Left cardiac atrium (tissue), 4 donors: ENCODE data around the gene EPHA4. TPM values are rescaled to one million over a fixed set of nuclear protein-coding genes. Genes with fewer than 3 reads are reported as not detected.

ENCODE experiments used
- ATAC-seq, 2 donors: fragments of 200-7000 bp; cut with Tn5 transposase; one replicate each; pipeline ENCODE4 v1.9.1; 2020; ENCODE audit warnings: mild to moderate bottlenecking in 2 of 2, moderate library complexity in 2 of 2
- DNase-seq: peaks from one replicate; pipeline ENCODE4 v3.0.0-alpha.2; 2020
- intact Hi-C, 2 donors: fragments of 100-400 bp; cut with DNase I; formaldehyde crosslinking; loops; one replicate each; pipeline versions ENCODE4 v1.14.1 to v1.15.1; 2022 to 2023
- long read RNA-seq: library from polyadenylated mRNA; unstranded; transcript quantifications from one replicate; pipeline ENCODE4 v2.0.0, GENCODE V29; 2021
- total RNA-seq, 2 donors: library from RNA; stranded (reverse); fragmentation: NEBNext Ultra II Directional; extraction: Animal tissue kit (Norgen Biotek cat#: 25700); gene quantifications; one replicate each; pipeline ENCODE4 v1.2.1, GENCODE V29; 2021
- donor health status: DM: no; HTN: yes; CAD: no.
- donor health status: DM: no; HTN: yes; CAD: no; lungs with severe emphysema.
- donor health status: DM: yes; HTN: yes; CAD: no.
- donor health status: Dilated cardiomyopathy.

Gene EPHA4
- 10 to 100 TPM; 55.8 to 84.1 TPM for total RNA-seq
- long read RNA-seq, full-length matches to known transcripts: 5 of 23 reads
- long read RNA-seq, partial matches to known transcripts: 14 of 23 reads
- long read RNA-seq, other reads (novel, unspliced or antisense): 4 of 23 reads

- intact Hi-C loops: loop anchor here (2.0 to 10.0 kb wide), 9 partner anchors 45 to 1835 kb away; no protein-coding TSS in a partner anchor
- peak; percentile 91 for DNase-seq
- ATAC-seq: peak; percentile 93 to 96
These were observed at the start of gene EPHA4 for GRCh38 chr2:221572219-221572820. Gene EPHA4 (minus strand): TSS chr2:221572304. CDS start chr2:221572248, 56 bp downstream.

DNA sequence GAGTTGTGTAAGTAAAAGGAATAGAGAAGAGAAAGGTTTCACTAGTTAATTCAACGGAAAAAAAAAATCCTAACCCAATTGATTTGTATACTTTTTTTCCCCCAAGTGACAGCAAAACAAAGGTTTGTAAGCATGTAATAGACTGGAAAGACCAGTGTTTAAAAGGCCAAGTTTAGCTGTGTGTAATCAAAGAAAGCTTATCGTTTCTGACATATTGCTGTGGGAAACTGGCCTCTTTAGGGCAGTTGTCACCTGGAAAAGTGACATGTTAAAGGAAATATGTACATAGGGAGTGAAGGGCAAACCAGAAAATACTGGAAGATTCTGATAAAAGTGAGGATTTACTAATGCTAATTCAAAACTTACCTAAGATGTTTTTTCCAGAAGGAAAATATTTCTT, 45.9 kb upstream of the EPHA4 start:
- DNase-seq (no peak), ATAC-seq (no peak)
- intact Hi-C loops: no loop called here

DNA sequence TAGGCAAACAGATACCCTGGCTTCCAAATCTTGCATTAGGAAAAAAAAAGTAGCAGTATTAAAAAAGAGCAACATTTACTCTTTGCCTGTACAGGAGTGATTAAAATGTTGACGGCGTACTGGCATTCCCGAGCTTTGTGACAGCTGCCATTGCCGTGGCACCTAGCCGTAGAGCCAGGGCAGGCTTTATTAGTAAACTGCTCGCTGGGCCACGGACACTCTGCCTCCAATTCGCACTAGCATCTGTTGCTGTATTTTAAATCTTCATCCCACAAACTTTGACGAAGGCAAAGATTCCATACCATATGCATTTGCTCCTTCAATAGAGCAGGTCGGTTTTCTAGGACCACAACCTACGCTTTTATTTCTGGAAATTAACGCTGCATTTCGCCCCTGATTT, 44.5 kb upstream of the EPHA4 start:
- no peak for DNase-seq
- intact Hi-C loops: no loop called here
- no peak for ATAC-seq

GRCh38 chr2:221614274-221614673, 42.2 kb upstream of the EPHA4 start:
- intact Hi-C loops: no loop called here
- DNase-seq (no peak), ATAC-seq (no peak)

DNA sequence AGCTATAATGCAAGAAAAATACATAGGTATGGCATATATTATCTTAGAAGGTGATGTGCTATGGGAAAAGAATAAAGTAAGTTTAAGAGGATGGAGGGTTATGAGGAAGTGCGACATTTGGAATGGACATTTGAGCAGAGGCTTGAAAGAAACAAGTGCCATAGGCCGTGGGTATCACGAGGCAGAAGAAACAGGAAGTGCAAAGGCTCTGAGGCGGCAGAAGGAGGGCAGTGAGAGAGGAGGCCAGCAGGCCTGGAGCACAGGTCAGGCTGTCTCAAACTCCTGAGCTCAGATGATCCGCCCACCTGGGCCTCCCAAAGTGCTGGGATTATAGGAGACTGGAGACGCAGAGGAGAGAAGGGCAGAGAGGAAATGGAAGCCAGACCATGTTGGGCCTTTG, 40.7 kb upstream of the EPHA4 start:
- intact Hi-C loops: no loop called here
- no peak for DNase-seq
- no peak for ATAC-seq

DNA sequence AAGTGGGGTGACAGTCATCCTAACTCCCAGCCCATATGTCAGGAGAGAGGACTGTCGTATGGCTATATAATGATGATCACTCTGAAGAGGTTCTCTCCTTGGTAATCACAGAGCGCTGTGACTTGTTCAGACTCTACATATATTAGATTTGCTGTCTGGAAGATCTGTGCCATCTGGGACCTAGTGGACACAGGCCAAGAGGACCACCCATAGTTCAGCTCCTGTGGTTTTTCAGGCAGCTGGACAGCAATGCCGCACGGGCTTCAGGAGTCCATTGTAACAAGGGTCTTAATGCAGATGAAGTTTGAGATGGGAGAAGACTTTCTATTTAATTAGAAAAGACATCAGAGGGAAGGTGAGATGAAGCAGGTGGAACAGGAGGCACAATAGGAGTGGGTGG, 40.1 kb upstream of the EPHA4 start:
- intact Hi-C loops: no loop called here
- no peak for ATAC-seq
- DNase-seq: no peak

GRCh38 chr2:221610675-221611074, 38.6 kb upstream of the EPHA4 start:
- DNase-seq: no peak
- peak in 1 of 2 donors; percentile 21 for ATAC-seq
- intact Hi-C loops: no loop called here

DNA sequence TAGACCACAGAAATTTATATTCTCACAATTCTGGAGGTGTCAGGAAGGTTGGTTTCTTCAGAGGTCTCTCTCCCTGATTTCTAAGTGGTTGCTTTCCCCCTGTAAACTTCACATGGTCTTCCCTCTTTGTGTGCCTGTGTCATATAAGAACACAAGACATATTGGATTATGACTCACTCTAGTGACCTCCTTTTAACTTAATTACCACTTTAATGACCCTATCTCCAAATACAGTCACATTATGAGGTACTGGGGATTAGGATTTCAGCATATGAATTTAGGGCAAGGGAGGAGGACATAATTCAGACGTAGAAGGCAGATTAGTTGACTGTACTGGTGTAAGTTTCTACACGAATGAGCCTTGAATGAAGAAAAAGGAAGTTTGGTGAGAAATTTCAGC, 38.2 kb upstream of the EPHA4 start:
- ATAC-seq (no peak), DNase-seq (no peak)
- intact Hi-C loops: no loop called here

DNA sequence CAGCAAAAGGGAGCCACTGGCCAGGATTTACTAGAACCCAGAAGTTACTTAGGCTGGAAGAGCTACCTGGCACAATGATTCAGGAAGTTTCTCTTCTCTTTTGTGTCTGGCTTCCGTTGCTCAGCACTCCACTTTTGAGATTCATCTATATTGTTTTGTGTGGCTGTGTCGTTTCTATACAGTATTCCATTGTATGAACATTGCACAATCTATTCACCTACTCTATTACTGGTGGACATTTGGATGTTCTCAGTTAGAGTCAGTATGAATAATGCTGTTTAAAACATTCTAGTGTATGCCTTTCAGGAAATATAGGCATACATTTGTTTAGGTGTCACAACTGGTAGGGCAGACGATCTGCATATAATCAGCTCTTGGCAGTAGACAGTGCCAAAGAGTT, 36.3 kb upstream of the EPHA4 start:
- ATAC-seq: no peak
- intact Hi-C loops: no loop called here
- no peak for DNase-seq

- intact Hi-C loops: no loop called here
- DNase-seq (no peak), ATAC-seq (no peak)
These were observed 34.3 kb upstream of the EPHA4 start for GRCh38 chr2:221606424-221606823.

DNA sequence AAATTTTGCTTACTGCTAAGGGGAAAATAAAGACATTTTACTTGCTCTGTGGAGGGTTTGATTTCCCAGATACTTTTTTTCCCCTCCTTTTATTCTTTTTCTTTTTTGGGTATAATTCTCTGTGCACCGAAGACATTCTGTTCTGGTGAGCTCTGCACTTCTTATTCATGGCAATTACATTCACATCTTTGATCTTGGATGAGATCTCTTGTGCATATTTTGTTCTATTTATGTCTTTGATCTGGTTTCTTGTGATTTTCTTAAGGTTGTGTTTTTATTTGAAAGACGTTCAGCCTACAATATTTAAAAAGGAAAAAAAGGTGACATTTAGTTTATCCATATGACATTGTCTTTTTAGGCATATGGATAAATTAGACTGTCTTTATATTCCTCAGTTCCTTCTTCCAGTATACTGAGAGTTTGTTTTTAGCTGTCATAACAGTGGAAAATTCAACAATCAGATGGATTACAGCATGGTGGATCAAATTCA, 33.7 kb upstream of the EPHA4 start:
- DNase-seq (no peak), ATAC-seq (no peak)
- intact Hi-C loops: no loop called here

- intact Hi-C loops: no loop called here
- ATAC-seq: no peak
- no peak for DNase-seq
These were observed 30.8 kb upstream of the EPHA4 start for GRCh38 chr2:221602938-221603337.

GRCh38 chr2:221601376-221601775, 29.3 kb upstream of the EPHA4 start:
- no peak for ATAC-seq
- intact Hi-C loops: no loop called here

GRCh38 chr2:221600388-221600787, 28.3 kb upstream of the EPHA4 start:
- ATAC-seq (no peak), DNase-seq (no peak)
- intact Hi-C loops: no loop called here

More at GRCh38 chr2:221601376-221601775, 29.3 kb upstream of the EPHA4 start:
- no peak for DNase-seq

- ATAC-seq (peak in 1 of 2 donors; percentile 48), DNase-seq (no peak)
- intact Hi-C loops: no loop called here
These were observed 24.1 kb upstream of the EPHA4 start for GRCh38 chr2:221596192-221596591.

DNA sequence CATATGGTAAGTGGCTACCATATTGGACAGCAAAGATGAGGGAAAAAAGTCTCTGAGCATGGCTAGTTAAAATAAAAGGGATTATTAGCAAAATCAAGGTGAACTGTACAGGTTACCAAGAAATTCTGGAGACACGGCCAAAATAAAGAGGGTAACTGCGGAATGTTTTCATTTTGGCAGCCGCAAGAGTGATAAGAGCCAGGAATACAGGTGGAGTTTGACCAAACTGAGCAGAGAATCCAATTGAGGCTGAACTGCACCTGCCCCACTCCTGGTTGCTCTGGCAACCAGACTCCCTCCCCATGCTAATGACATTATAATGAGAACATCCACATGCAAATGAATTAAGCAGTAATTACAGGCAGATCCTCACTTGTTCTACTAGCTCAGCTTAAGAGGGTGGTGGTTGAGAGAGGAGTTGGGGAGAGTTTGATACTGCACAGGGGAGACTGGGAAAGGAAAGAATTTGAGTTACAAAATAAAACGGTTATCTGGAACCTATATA, 18.8 kb upstream of the EPHA4 start:
- intact Hi-C loops: no loop called here
- no peak for ATAC-seq
- DNase-seq: no peak

- DNase-seq: no peak
These were observed 17.6 kb upstream of the EPHA4 start for GRCh38 chr2:221589696-221590095.

DNA sequence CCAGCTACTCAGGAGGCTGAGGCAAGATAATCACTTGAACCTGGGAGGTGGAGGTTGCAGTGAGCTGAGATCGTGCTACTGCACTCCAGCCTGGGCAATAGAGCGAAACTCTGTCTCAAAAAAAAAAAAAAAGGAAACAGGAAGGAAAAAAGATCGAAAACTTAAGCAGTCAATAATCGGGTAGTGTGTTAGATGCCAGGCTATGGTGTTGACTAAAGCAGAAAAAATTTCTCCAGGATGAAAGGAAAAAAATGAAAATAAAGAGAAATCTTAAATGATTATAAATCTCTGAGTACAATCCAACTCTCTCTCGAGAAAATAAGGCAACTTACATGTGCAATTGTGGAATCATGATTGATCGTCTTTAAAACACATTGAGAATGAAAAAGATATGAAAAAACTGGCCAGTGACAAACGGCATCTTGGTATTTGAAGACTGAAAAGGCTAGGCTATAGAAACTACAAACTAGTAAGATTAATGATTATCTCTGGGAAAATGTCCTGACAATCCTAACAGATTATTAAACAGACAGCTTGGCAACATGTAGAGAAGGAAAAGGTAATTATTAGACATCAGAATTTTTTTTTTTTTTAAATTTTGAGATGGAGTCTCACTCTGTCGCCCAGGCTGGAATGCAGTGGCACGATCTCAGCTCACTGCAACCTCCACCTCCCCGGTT, 16.3 kb upstream of the EPHA4 start:
- intact Hi-C loops: loop anchor here in 1 of 2 donors (10.0 kb wide), 1 partner anchor 376 kb away; no protein-coding TSS in a partner anchor
- ATAC-seq: no peak

More at GRCh38 chr2:221589696-221590095, 17.6 kb upstream of the EPHA4 start:
- intact Hi-C loops: loop anchor here in 1 of 2 donors (10.0 kb wide), 1 partner anchor 375 kb away; no protein-coding TSS in a partner anchor
- ATAC-seq: no peak

DNA sequence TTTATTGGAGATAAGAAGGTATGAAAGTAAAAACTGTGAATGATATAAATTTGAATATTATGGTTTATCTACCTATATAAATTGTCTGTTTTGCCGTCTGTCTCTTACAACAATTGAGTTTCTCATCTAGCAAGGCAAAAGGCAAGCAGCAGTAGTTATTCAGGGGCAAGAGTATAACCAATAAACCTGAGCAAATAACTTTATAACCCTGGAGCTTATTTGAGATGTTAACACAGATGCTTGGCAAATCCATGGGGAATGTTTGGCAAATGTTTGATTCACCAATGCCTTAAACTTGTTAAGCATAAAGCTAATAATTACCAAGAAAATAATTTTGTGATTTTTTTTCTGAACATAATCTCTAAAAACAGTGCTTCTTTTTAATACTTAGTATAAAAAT, 9.9 kb upstream of the EPHA4 start:
- DNase-seq (no peak), ATAC-seq (no peak)
- intact Hi-C loops: loop anchor here in 1 of 2 donors (10.0 kb wide), 1 partner anchor 383 kb away; no protein-coding TSS in a partner anchor

More for the DNA sequence above, 16.3 kb upstream of the EPHA4 start:
- DNase-seq: no peak

DNA sequence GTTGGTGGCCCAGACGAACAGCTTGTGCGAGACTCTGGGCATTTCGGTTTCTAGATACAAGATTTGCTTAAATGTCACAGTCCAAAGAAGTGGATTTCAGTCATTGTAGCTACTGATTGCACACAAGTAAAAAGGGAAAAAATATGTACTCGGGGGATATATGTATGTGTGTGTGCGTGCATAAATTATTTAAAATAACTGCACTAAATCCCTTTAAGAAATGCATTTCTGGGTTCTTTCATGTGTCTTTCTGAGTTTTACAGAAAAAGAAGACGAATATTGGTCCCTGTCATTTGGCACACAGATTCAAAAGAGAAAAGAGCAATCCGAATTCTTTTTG, 2.1 kb upstream of the EPHA4 start:
- ATAC-seq (no peak), DNase-seq (no peak)
- intact Hi-C loops: loop anchor here (5.0 to 10.0 kb wide), 7 partner anchors 47 to 1837 kb away; no protein-coding TSS in a partner anchor
